ENCODE measurements around the gene GPS2. TPM values are rescaled to one million over a fixed set of nuclear protein-coding genes. Genes with fewer than 3 reads are reported as not detected.

Gene GPS2
- total RNA-seq, 1 donor from 2014 or later: 56.2 TPM

Other genes starting within 250 kb of the GPS2 start
- gene CLEC10A, start 235.1 kb downstream of the GPS2 start, total RNA-seq: not detected in 2 replicates
- not detected in 2 replicates for gene ASGR2, start 200.5 kb downstream of the GPS2 start, total RNA-seq
- gene ASGR1, start 136.0 kb downstream of the GPS2 start, total RNA-seq: 1.8 and 1.9 TPM in 2 replicates
- gene DLG4, start 95.5 kb downstream of the GPS2 start, total RNA-seq: 12.4 and 14.0 TPM in 2 replicates
- gene ACADVL, start 95.4 kb downstream of the GPS2 start, total RNA-seq: 244 and 267 TPM in 2 replicates
- gene DVL2, start 80.8 kb downstream of the GPS2 start, total RNA-seq: 71.1 and 77.7 TPM in 2 replicates
- gene PHF23, start 75.9 kb downstream of the GPS2 start, total RNA-seq: 46.2 and 51.7 TPM in 2 replicates
- gene GABARAP, start 72.9 kb downstream of the GPS2 start, total RNA-seq: 124 and 126 TPM in 2 replicates
- gene CTDNEP1, start 63.6 kb downstream of the GPS2 start, total RNA-seq: 188 and 190 TPM in 2 replicates
- gene ELP5, start 63.1 kb downstream of the GPS2 start, total RNA-seq: 74.3 and 76.8 TPM in 2 replicates
- gene CLDN7, start 52.9 kb downstream of the GPS2 start, total RNA-seq: 0.31 and 0.40 TPM in 2 replicates
- 0.17 and 0.37 TPM in 2 replicates for gene SLC2A4, start 33.6 kb downstream of the GPS2 start, total RNA-seq
- gene YBX2, start 20.7 kb downstream of the GPS2 start, total RNA-seq: 0.21 and 0.33 TPM in 2 replicates
- gene EIF5A, start 7.7 kb downstream of the GPS2 start, total RNA-seq: 1,303 and 1,327 TPM in 2 replicates
- gene NEURL4, start 14.0 kb upstream of the GPS2 start, total RNA-seq: 59.3 and 59.6 TPM in 2 replicates
- gene ACAP1, start 21.2 kb upstream of the GPS2 start, total RNA-seq: 262 and 275 TPM in 2 replicates
- gene KCTD11, start 36.8 kb upstream of the GPS2 start, total RNA-seq: 7.0 and 7.6 TPM in 2 replicates
- not detected in 2 replicates for gene TMEM95, start 39.8 kb upstream of the GPS2 start, total RNA-seq
- gene TNK1, start 65.7 kb upstream of the GPS2 start, total RNA-seq: 5.3 and 5.5 TPM in 2 replicates
- gene PLSCR3, start 79.2 kb upstream of the GPS2 start, total RNA-seq: 75.5 and 79.8 TPM in 2 replicates
- 47.4 and 59.3 TPM in 2 replicates for gene TMEM256, start 88.7 kb upstream of the GPS2 start, total RNA-seq
- 2.9 and 3.0 TPM in 2 replicates for gene NLGN2, start 92.5 kb upstream of the GPS2 start, total RNA-seq
- not detected in 2 replicates for gene SPEM1, start 105.0 kb upstream of the GPS2 start, total RNA-seq
- gene SPEM2, start 110.3 kb upstream of the GPS2 start, total RNA-seq: not detected in 2 replicates
- not detected in 2 replicates for gene SPEM3, start 113.5 kb upstream of the GPS2 start, total RNA-seq
- 12.8 and 12.9 TPM in 2 replicates for gene TMEM102, start 120.1 kb upstream of the GPS2 start, total RNA-seq
- gene FGF11, start 124.2 kb upstream of the GPS2 start, total RNA-seq: 9.4 and 9.5 TPM in 2 replicates
- gene CHRNB1, start 129.7 kb upstream of the GPS2 start, total RNA-seq: 6.1 and 7.2 TPM in 2 replicates
- gene ZBTB4, start 164.3 kb upstream of the GPS2 start, total RNA-seq: 16.0 and 16.1 TPM in 2 replicates
- gene SLC35G6, start 166.1 kb upstream of the GPS2 start, total RNA-seq: not detected in 2 replicates
- gene POLR2A, start 169.0 kb upstream of the GPS2 start, total RNA-seq: 226 and 230 TPM in 2 replicates
- gene TNFSF12, start 233.7 kb upstream of the GPS2 start, total RNA-seq: 21.5 and 21.8 TPM in 2 replicates
- 2.4 and 3.5 TPM in 2 replicates for gene TNFSF13, start 243.4 kb upstream of the GPS2 start, total RNA-seq
- 89.7 and 93.0 TPM in 2 replicates for gene SENP3, start 246.6 kb upstream of the GPS2 start, total RNA-seq

Measured in activated CD4-positive, alpha-beta T cell treated with anti-CD3 and anti-CD28 coated beads, Interleukin-2, amount 10 ng/mL, durations not matched to agents 24 days and 14 days (primary cell).